ENCODE results near the gene RNASE7. TPM values are rescaled to one million over a fixed set of nuclear protein-coding genes. Genes with fewer than 3 reads are reported as not detected.

The RNASE7 gene
- total RNA-seq, 1 donor from 2014 or later: not detected

GRCh38 chr14:21090940-21091663 is 48.9 kb downstream of the RNASE7 start:
- no peak for DNase-seq (ENCODE audit: low read depth)
- Histone ChIP-seq H3K27ac (ENCODE audit: low read depth, low read length) (no peak overlapping the region), H3K4me2 (ENCODE audit: low read length) (no peak overlapping the region), H3K4me3 (ENCODE audit: insufficient read depth, low read depth, low read length) (no peak overlapping the region), H2AFZ (ENCODE audit: low read depth, low read length) (no peak overlapping the region), H4K20me1 (ENCODE audit: insufficient read depth, low read length) (peaks cover 56% of the 10 kb centered on the region), H3K36me3 (ENCODE audit: insufficient read depth, low read length) (peaks cover 15% of the 10 kb centered on the region), H3K27me3 (ENCODE audit: insufficient read depth, low read length) (no peaks in the 10 kb centered on the region), H3K9me3 (ENCODE audit: insufficient read depth, low read depth, low read length) (no peaks in the 10 kb centered on the region), H3K9ac (ENCODE audit: low read length) (no peak overlapping the region), H3K4me1 (ENCODE audit: insufficient read depth, low read length) (peaks cover 22% of the 10 kb centered on the region), H3K79me2 (ENCODE audit: insufficient read depth, low read length) (no peaks in the 10 kb centered on the region)
- no peak overlapping the region for H3K4me3 Mint-ChIP-seq (ENCODE audit: unreplicated experiment)
- peaks cover 46% of the 10 kb centered on the region for H3K4me1 Mint-ChIP-seq (ENCODE audit: low read depth, unreplicated experiment)
- no peaks in the 10 kb centered on the region for H3K9me3 Mint-ChIP-seq (ENCODE audit: unreplicated experiment)
- H3K36me3 Mint-ChIP-seq (ENCODE audit: low read depth, unreplicated experiment): peaks cover 15% of the 10 kb centered on the region
- H3K27me3 Mint-ChIP-seq (ENCODE audit: low read depth, unreplicated experiment): no peaks in the 10 kb centered on the region
- no peak for FAIRE-seq
- no peak for TF ChIP-seq CTCF (IDR thresholded peaks at IDR 0.05; ENCODE audit: insufficient read depth, low read depth, low read length)
- TF ChIP-seq EZH2 (IDR thresholded peaks at IDR 0.05; ENCODE audit: insufficient read depth, low read length): no peak
- H3K27ac Mint-ChIP-seq (ENCODE audit: unreplicated experiment): peak overlapping the region; percentile 79

GRCh38 chr14:21091821-21092272 is 49.7 kb downstream of the RNASE7 start:
- H3K4me1 Mint-ChIP-seq (ENCODE audit: low read depth, unreplicated experiment): peaks cover 47% of the 10 kb centered on the region
- H3K4me1 ChIP-seq (ENCODE audit: insufficient read depth, low read length): peaks cover 19% of the 10 kb centered on the region
- H3K27ac Mint-ChIP-seq (ENCODE audit: unreplicated experiment): peak overlapping the region; percentile 79
- H3K36me3 Mint-ChIP-seq (ENCODE audit: low read depth, unreplicated experiment): peaks cover 9% of the 10 kb centered on the region
- H3K4me2 ChIP-seq (ENCODE audit: low read length): no peak overlapping the region
- no peak overlapping the region for H2AFZ ChIP-seq (ENCODE audit: low read depth, low read length)
- no peaks in the 10 kb centered on the region for H3K27me3 ChIP-seq (ENCODE audit: insufficient read depth, low read length)
- DNase-seq (ENCODE audit: low read depth) (no peak), FAIRE-seq (no peak)
- H3K4me3 Mint-ChIP-seq (ENCODE audit: unreplicated experiment): peak overlapping the region; percentile 70
- H3K9me3 Mint-ChIP-seq (ENCODE audit: unreplicated experiment): no peaks in the 10 kb centered on the region
- no peak overlapping the region for H3K9ac ChIP-seq (ENCODE audit: low read length)
- H3K79me2 ChIP-seq (ENCODE audit: insufficient read depth, low read length): no peaks in the 10 kb centered on the region
- H3K27ac ChIP-seq (ENCODE audit: low read depth, low read length): no peak overlapping the region
- H3K9me3 ChIP-seq (ENCODE audit: insufficient read depth, low read depth, low read length): no peaks in the 10 kb centered on the region
- TF ChIP-seq CTCF (IDR thresholded peaks at IDR 0.05; ENCODE audit: insufficient read depth, low read depth, low read length) (no peak), EZH2 (IDR thresholded peaks at IDR 0.05; ENCODE audit: insufficient read depth, low read length) (no peak)
- H3K27me3 Mint-ChIP-seq (ENCODE audit: low read depth, unreplicated experiment): no peaks in the 10 kb centered on the region
- no peak overlapping the region for H3K4me3 ChIP-seq (ENCODE audit: insufficient read depth, low read depth, low read length)
- H4K20me1 ChIP-seq (ENCODE audit: insufficient read depth, low read length): peaks cover 57% of the 10 kb centered on the region
- peaks cover 8% of the 10 kb centered on the region for H3K36me3 ChIP-seq (ENCODE audit: insufficient read depth, low read length)

All from astrocyte (in vitro differentiated cells and primary cell).